K562 (cell line): ENCODE results near the gene CLEC4A. TPM values are rescaled to one million over a fixed set of nuclear protein-coding genes. Genes with fewer than 3 reads are reported as not detected.
"Not testable (repeated sequence)": the region's sequence is repeated elsewhere in the genome, so short reads cannot be mapped to it uniquely, and the experiment has no call there.

Source experiments
- ATAC-seq: fragments of 200-7000 bp; cut with Tn5 transposase; 3 replicates; pipeline ENCODE4 v1.9.1; 2020; ENCODE audit warnings: moderate library complexity
- BruUV-seq: library from RNA; stranded (reverse); fragments of 400-500 nt; replicated peaks from 2 replicates; lab custom pipeline; 2021; lab: Mats Ljungman, UMichigan
- CTCF ChIA-PET: fragments of 300-600 bp; formaldehyde crosslinking; extraction: SDS; loops from one replicate; lab custom pipeline; 2021; ENCODE audit warnings: low intra/inter-chr PET ratio; lab: Yijun Ruan, JAX
- POLR2A ChIA-PET: fragments of 300-600, 350-650 bp; sonication (Branson Sonifier 250); formaldehyde crosslinking; extraction: SDS; loops from one replicate; lab custom pipeline; 2021; ENCODE audit warnings: antibody characterized with exemption, inconsistent platforms; lab: Yijun Ruan, JAX
- DNase-seq, 4 experiments: peaks; one replicate each; pipeline versions ENCODE4 v3.0.0 to v3.0.0-alpha.2; 2011 to 2018; ENCODE audit warnings: low spot score in 3 of 4, mixed read lengths in 3 of 4; ENCODE audit errors: extremely low read depth in 1 of 4
- FAIRE-seq: peaks from 2 replicates; lab custom pipeline; 2011; peaks lifted over from hg19 to GRCh38; lab: Jason Lieb, UNC
- H2AFZ ChIP-seq: 2 replicates; pipeline ENCODE4 v1.6.0; 2011; ENCODE audit warnings: low read depth, low read length, control low read depth, inconsistent platforms
- H3K27ac ChIP-seq: fragments of 200-600 bp; 3 replicates; pipeline ENCODE4 v1.8.0; 2011; ENCODE audit warnings: low read depth, mild to moderate bottlenecking, control low read depth, inconsistent platforms, low read length, moderate library complexity, mixed read lengths; ENCODE audit errors: extremely low read depth
- H3K27me3 ChIP-seq, 2 experiments: fragments of 300-600 bp in 1 of 2; 2 replicates in 1 of 2; 3 replicates in 1 of 2; pipeline versions ENCODE4 v1.6.0 to v1.8.0; 2011; ENCODE audit warnings: inconsistent platforms in 2 of 2, low read length in 2 of 2, mild to moderate bottlenecking in 1 of 2, mixed read lengths in 1 of 2, moderate library complexity in 1 of 2; ENCODE audit not compliant: control insufficient read depth in 2 of 2, insufficient read depth in 2 of 2
- H3K36me3 ChIP-seq: fragments of 300-600 bp; 3 replicates; pipeline ENCODE4 v1.8.0; 2011; ENCODE audit warnings: mild to moderate bottlenecking, low read length, inconsistent platforms; ENCODE audit not compliant: control insufficient read depth, insufficient read depth
- H3K4me1 ChIP-seq, 2 experiments: fragments of 200-600 bp in 1 of 2; replicated peaks in 1 of 2; 2 replicates in 1 of 2; 3 replicates in 1 of 2; pipeline versions ENCODE4 v1.5.1 to v1.8.0; 2011; ENCODE audit warnings: inconsistent platforms in 2 of 2, low read length in 2 of 2, mild to moderate bottlenecking in 1 of 2, mixed read lengths in 1 of 2, moderate library complexity in 1 of 2; ENCODE audit not compliant: control insufficient read depth in 2 of 2, insufficient read depth in 2 of 2
- H3K4me2 ChIP-seq: 2 replicates; pipeline ENCODE4 v1.6.1; 2011; ENCODE audit warnings: low read length, control low read depth, inconsistent platforms, mixed read lengths; ENCODE audit not compliant: insufficient read depth
- H3K4me3 ChIP-seq: fragments of 200-600 bp; sonication (generic), shearing (Covaris generic); 2 replicates; pipeline ENCODE4 v1.5.1; 2016; ENCODE audit warnings: control low read depth, inconsistent platforms
- H3K79me2 ChIP-seq: fragments of 200-600 bp; 3 replicates; pipeline ENCODE4 v1.8.0; 2011; ENCODE audit warnings: low read length, inconsistent platforms; ENCODE audit not compliant: control insufficient read depth, insufficient read depth
- H3K9ac ChIP-seq, 2 experiments: 2 replicates each; pipeline versions ENCODE4 v1.6.0 to v1.6.1; 2011; ENCODE audit warnings: low read depth in 2 of 2, low read length in 2 of 2, control low read depth in 1 of 2, inconsistent platforms in 1 of 2, mild to moderate bottlenecking in 1 of 2, mixed read lengths in 1 of 2; ENCODE audit not compliant: insufficient read depth in 1 of 2
- H3K9me1 ChIP-seq: one replicate; pipeline ENCODE4 v1.6.0; 2011; ENCODE audit warnings: inconsistent platforms, mild to moderate bottlenecking, low read length, moderate library complexity; ENCODE audit not compliant: control insufficient read depth, insufficient read depth
- H3K9me3 ChIP-seq: replicated peaks from 2 replicates; pipeline ENCODE4 v1.5.1; 2011; ENCODE audit warnings: low read depth, low read length, inconsistent platforms; ENCODE audit not compliant: control insufficient read depth, insufficient read depth
- H4K20me1 ChIP-seq: replicated peaks from 2 replicates; pipeline ENCODE4 v1.6.1; 2011; ENCODE audit warnings: low read length, inconsistent platforms, mixed read lengths; ENCODE audit not compliant: control insufficient read depth, insufficient read depth
- CCNT2 ChIP-seq: IDR thresholded peaks from 2 replicates; pipeline ENCODE4 v1.6.1; 2011; ENCODE audit warnings: borderline replicate concordance, low read depth, mild to moderate bottlenecking, moderate library complexity, mixed read lengths, low read length; ENCODE audit not compliant: insufficient read length; ENCODE audit errors: extremely low read depth
- ZNF324 ChIP-seq: fragments of 250-450 bp; sonication (Bioruptor Pico); IDR thresholded peaks from 2 replicates; pipeline ENCODE4 v1.4.0; 2020; ENCODE audit warnings: mild to moderate bottlenecking
- WGBS: fragments of 100-300 bp; shearing (Covaris generic); methylation state at CpG from one replicate; pipeline ENCODE4 v1.1.6; 2016; ENCODE audit warnings: low coverage, mixed read lengths; ENCODE audit not compliant: insufficient coverage; ENCODE audit errors: missing lambda C conversion rate; 5-methylcytosine and 5-hydroxymethylcytosine counted together
- in situ Hi-C: fragments of 300-500 bp; cut with MboI; formaldehyde crosslinking; loops from 4 replicates; pipeline ENCODE4 v1.15.0; 2018; ENCODE audit warnings: inconsistent platforms, mixed read lengths
- intact Hi-C: fragments of 100-400 bp; cut with micrococcal nuclease; formaldehyde crosslinking; loops from 2 replicates; pipeline ENCODE4 v1.14.2; 2022
- polyA plus RNA-seq, 8 experiments: library from polyadenylated mRNA; depleted of rRNA in 4 of 8; stranded (reverse) in 5 of 8; unstranded in 3 of 8; fragments of >200 nt; fragmentation: Nextera tagmentation in 2 of 8; fragmentation: Illumina TruSeq in 1 of 8; extraction: Ambion mirVana in 2 of 8; extraction: Trizol in 1 of 8; gene quantifications; 2 replicates each; pipeline versions ENCODE4 v1.2.1 to v1.2.3, GENCODE V29; 2011 to 2014; ENCODE audit warnings: inconsistent platforms in 1 of 8, missing spikeins in 1 of 8
- total RNA-seq, 7 experiments: library from RNA; depleted of rRNA in 6 of 7; stranded (reverse); fragments of >200 nt in 6 of 7; fragmentation: Illumina TruSeq in 2 of 7; extraction: Trizol in 2 of 7; gene quantifications; 2 replicates each; pipeline versions ENCODE4 v1.2.1 to v1.2.3, GENCODE V29; 2011 to 2021; ENCODE audit warnings: low replicate concordance in 1 of 7
- TF ChIP-seq, protein P1 (sequence below), 2 experiments: fragments of 450-650 bp in 1 of 2; sonication (generic) in 1 of 2; formaldehyde crosslinking in 1 of 2; IDR thresholded peaks in 1 of 2; conservative IDR thresholded peaks in 1 of 2; 2 replicates each; pipeline versions ENCODE4 v1.6.1 to v1.8.1; 2016 to 2023; ENCODE audit warnings: mild to moderate bottlenecking in 2 of 2, moderate library complexity in 2 of 2, inconsistent platforms in 1 of 2, missing genetic modification reagents in 1 of 2
- TF ChIP-seq, protein P2 (sequence below): fragments of 250-450 bp; sonication (Bioruptor Pico); IDR thresholded peaks from 2 replicates; pipeline ENCODE4 v1.4.0; 2020; ENCODE audit warnings: mild to moderate bottlenecking, moderate library complexity
- TF ChIP-seq, protein P3 (sequence below), 2 experiments: fragments of 450-650 bp; conservative IDR thresholded peaks; 2 replicates each; pipeline ENCODE4 v1.6.1; 2017; ENCODE audit warnings: mild to moderate bottlenecking in 2 of 2, moderate library complexity in 2 of 2

Gene CLEC4A
- total and polyA plus RNA-seq, 9 of the 15 experiments (the other 6 are each of a cell fraction or from before 2014, with no cell fraction given): 0.06 to 0.27 (median 0.18) TPM; not detected in 5

DNA sequence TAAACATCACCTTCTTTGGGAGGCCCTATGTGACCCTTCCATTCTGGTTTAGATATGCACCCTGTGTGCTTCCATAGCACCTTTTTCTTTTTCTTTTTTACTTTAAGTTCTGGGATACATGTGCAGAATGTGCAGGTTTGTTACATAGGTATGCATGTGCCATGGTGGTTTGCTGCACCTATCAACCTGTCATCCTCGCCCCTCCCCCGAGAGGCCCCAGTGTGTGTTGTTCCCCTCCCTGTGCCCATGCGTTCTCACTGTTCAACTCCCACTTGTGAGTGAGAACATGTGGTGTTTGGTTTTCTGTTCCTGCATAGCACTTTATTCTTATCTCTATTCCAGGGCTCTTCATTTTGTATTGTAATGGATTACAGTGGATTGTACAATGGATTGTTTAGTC is 39.1 kb upstream of the CLEC4A start:
- H3K27ac ChIP-seq, H3K4me3 ChIP-seq: not testable (repeated sequence)
- H3K4me1 ChIP-seq: peaks cover 12 to 14% of the 10 kb centered on the region in 2 experiments; a peak in 4 of 5 replicates

DNA sequence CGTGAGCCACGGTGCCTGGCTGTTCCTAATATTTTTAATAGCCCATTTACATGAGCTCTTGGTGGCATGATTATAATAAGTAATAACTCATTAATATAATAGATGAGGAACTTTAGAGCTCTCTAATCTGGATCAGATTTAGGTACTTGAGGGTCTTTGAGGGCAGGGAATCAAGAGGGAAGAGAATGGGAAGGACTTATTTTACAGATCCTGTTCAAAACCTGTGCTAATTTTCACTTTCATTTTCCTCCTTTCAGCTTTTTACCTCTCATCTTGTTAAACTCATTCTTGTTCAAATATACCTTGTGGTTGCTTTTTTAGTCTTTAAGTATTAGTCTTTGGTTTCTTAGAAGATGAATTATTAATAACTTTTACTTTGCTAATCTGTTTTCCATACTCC is 35.8 kb upstream of the CLEC4A start:
- in situ Hi-C loops: no loop called here
- Histone ChIP-seq H3K9me3 (no peaks in the 10 kb centered on the region), H3K9ac (no peak overlapping the region), H3K27me3 (no peaks in the 10 kb centered on the region), H3K4me2 (no peak overlapping the region), H2AFZ (no peak overlapping the region), H3K4me3 (no peak overlapping the region), H3K79me2 (peaks cover 62% of the 10 kb centered on the region), H3K27ac (no peak overlapping the region)
- ATAC-seq (no peak), DNase-seq (no peak)
- no TSS peak for BruUV-seq
- WGBS: 80% methylated on average over 1 of the region's 2 CpGs
- intact Hi-C loops: loop anchor here (10.0 kb wide), 1 partner anchor 153 kb away; the partner anchor contains the start of gene SLC2A3
- POLR2A ChIA-PET: interaction anchor here (1.5 kb wide), 1 partner anchor 9 kb away, joined by 3 read pairs; no protein-coding TSS in a partner anchor
- TF ChIP-seq, protein P1, sequence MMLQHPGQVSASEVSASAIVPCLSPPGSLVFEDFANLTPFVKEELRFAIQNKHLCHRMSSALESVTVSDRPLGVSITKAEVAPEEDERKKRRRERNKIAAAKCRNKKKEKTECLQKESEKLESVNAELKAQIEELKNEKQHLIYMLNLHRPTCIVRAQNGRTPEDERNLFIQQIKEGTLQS (IDR thresholded peaks at IDR 0.05): no peak
- TF ChIP-seq, protein P1 (CRISPR knock-in tag; conservative IDR thresholded peaks at IDR 0.05): no peak
- TF ChIP-seq, protein P2, sequence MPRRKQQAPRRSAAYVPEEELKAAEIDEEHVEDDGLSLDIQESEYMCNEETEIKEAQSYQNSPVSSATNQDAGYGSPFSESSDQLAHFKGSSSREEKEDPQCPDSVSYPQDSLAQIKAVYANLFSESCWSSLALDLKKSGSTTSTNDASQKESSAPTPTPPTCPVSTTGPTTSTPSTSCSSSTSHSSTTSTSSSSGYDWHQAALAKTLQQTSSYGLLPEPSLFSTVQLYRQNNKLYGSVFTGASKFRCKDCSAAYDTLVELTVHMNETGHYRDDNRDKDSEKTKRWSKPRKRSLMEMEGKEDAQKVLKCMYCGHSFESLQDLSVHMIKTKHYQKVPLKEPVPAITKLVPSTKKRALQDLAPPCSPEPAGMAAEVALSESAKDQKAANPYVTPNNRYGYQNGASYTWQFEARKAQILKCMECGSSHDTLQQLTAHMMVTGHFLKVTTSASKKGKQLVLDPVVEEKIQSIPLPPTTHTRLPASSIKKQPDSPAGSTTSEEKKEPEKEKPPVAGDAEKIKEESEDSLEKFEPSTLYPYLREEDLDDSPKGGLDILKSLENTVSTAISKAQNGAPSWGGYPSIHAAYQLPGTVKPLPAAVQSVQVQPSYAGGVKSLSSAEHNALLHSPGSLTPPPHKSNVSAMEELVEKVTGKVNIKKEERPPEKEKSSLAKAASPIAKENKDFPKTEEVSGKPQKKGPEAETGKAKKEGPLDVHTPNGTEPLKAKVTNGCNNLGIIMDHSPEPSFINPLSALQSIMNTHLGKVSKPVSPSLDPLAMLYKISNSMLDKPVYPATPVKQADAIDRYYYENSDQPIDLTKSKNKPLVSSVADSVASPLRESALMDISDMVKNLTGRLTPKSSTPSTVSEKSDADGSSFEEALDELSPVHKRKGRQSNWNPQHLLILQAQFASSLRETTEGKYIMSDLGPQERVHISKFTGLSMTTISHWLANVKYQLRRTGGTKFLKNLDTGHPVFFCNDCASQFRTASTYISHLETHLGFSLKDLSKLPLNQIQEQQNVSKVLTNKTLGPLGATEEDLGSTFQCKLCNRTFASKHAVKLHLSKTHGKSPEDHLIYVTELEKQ (CRISPR knock-in tag): no peak
- TF ChIP-seq ZNF324 (CRISPR knock-in tag): no peak
- TF ChIP-seq CCNT2: no peak
- TF ChIP-seq, all 486 proteins: peak for 0
- no peak for FAIRE-seq
- CTCF ChIA-PET: no interaction called here
- H4K20me1 ChIP-seq: 0 out of 2 replicates have a peak, but pooled peaks cover 3% of the 10 kb centered on the region
- H3K4me1 ChIP-seq: peaks cover 0 to 7% of the 10 kb centered on the region in 2 experiments; a peak in 1 of 5 replicates
- H3K36me3 ChIP-seq: peaks cover 56% of the 10 kb centered on the region
- no peaks in the 10 kb centered on the region for H3K9me1 ChIP-seq

More for the DNA sequence above, 39.1 kb upstream of the CLEC4A start:
- in situ Hi-C loops: loop anchor here (5.0 kb wide), 1 partner anchor 37 kb away; no protein-coding TSS in a partner anchor
- BruUV-seq, H4K20me1 ChIP-seq, H3K9ac ChIP-seq, FAIRE-seq, H2AFZ ChIP-seq, POLR2A ChIA-PET, H3K4me2 ChIP-seq, CTCF ChIA-PET, H3K9me1 ChIP-seq, H3K9me3 ChIP-seq, DNase-seq, ATAC-seq, H3K27me3 ChIP-seq: not testable (repeated sequence)
- H3K36me3 ChIP-seq: peaks cover 27% of the 10 kb centered on the region; the same call in 2 of the 3 replicates
- TF ChIP-seq, protein P3, sequence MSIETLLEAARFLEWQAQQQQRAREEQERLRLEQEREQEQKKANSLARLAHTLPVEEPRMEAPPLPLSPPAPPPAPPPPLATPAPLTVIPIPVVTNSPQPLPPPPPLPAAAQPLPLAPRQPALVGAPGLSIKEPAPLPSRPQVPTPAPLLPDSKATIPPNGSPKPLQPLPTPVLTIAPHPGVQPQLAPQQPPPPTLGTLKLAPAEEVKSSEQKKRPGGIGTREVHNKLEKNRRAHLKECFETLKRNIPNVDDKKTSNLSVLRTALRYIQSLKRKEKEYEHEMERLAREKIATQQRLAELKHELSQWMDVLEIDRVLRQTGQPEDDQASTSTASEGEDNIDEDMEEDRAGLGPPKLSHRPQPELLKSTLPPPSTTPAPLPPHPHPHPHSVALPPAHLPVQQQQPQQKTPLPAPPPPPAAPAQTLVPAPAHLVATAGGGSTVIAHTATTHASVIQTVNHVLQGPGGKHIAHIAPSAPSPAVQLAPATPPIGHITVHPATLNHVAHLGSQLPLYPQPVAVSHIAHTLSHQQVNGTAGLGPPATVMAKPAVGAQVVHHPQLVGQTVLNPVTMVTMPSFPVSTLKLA (conservative IDR thresholded peaks at IDR 0.05): 0 out of 4 replicates have a peak, but pooled peaks of 1 of the 2 experiments have one; percentile 21
- WGBS: 0% methylated on average over 1 of the region's 3 CpGs
- peaks cover 78% of the 10 kb centered on the region for H3K79me2 ChIP-seq
- intact Hi-C loops: loop anchor here (5.0 to 10.0 kb wide), 2 partner anchors 52 to 150 kb away; partner anchors contain the start of genes FOXJ2 and SLC2A3
